ENCODE measurements around the gene CAPN10.

The CAPN10 gene

DNA sequence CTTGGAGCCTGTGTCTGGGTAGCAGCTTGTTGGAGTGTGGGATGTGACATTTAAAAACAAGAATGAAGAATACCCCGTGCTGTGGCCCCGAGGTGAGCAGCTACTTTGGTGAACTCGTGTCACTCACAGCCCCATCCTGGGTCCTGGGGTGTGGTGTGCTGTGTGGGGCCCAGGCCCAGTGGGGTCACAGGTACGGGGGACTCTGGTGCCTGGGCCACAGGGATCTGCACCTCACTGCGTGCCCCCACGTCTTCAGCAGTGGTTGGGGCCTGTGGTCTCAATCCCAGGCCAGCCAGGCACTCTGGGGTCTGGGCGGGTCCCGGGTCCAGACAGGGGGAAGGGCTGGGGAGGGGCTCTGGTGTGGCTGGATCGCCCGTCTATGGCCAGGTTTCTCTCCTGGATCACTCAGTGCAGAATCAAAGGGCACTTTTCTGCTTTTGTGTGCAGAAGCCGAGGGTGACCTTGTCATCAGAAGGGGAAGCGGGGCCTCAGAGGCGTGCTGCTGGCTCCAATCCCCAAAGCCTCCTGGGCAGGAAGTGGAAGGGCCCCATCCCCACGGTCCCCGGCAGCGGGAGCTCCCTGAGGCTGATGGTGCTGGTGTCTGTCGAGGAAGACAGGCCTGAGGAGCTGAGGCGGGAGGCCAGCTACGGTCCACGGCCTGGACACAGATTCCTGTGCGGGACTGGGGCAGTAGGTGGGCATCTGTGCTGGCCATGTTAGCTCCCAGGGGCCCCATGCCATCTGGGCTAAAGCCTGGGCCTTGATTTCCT is 40.2 kb downstream of the CAPN10 start:
- DNase-seq: no peak

DNA sequence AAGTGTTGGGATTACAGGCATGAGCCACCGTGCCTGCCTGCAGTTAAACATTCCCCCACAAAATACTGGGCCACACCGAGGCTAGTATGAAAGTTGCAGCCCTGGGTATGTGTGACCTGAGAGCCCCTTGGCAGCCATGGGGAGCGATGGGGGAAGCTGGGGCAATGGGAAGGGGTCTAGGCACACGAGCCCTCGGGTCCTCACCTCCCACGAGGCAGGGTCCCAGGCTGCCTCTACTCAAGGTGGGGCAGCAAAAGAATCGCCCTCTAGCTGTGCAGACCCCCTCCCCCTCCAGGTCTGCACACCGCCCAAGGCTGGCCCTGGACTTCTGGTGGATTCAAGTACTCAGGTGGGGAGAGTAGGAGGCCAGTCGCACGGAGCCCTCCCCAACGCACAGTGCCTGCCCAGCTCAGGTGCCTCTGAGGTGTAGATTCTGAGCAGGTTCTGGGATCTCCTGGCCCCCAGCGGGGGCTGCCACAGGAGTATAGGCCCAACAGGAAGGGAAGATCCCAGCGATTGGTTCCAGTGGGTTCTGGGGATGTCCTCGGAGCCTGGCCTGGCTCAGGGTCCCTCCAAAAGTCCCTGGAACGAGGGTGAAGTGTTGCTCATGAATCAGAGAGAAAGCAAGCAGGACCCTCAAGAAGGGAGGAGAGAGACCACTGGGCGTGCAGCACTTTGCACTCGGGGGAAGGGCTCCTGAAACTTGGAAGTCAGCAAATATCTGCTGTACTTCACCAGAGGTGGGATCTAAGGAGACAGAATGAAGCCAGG is 41.4 kb downstream of the CAPN10 start:
- DNase-seq: no peak

DNA sequence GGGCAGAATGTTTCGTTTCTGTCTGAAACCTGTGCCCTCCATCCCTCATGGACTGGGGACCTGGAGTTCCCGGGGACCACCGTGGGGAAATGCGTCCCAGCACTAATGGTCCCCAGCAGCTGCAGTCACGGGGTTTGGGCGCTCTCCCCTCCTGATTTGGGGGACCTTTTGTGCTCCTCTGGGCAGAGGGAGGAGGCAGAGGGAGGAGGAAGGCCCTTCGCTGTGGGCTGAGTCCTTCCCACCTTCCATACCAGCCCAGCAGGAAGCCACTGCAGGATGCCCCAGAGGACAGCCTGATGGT is 41.9 kb downstream of the CAPN10 start:
- no peak for DNase-seq

DNA sequence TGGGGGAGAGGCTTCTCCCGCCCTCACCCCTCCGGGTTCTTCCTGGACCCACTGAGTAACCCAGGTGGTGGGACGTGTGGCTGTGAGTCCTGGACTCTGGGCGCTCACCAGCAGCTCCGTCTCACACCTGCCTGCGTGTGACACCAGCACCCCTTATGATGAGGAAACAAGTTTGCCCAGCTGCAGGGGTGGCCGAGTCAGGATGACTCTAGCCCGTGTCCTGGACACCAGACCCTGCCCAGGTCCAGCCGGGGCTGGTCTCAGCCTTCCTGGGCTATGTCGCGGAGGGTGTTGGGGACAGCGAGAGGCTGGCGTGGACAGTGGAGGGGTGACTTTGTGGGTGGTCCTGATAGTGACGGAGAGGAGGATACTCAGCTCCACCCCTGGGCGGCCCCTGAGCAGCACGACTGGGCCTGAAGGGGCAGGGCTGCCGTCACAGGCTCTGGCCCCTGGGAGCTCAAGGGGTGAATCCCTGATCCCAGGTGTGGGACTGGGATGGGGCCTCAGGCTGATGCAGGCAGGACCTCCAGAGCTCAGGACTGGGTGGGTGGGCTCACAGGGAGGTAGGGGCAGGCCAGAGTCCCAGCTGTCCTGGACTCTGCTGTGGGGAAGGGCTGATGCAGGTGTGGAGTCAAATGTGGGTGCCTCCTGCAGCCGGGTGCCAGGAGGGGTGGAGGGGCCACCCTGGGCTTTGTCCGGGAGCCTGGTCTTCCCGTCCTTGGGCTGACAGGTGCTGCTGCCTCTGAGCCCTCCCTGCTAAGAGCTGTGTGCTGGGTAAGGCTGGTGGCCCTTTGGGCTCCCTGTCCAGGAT is 42.5 kb downstream of the CAPN10 start:
- DNase-seq: no peak

DNA sequence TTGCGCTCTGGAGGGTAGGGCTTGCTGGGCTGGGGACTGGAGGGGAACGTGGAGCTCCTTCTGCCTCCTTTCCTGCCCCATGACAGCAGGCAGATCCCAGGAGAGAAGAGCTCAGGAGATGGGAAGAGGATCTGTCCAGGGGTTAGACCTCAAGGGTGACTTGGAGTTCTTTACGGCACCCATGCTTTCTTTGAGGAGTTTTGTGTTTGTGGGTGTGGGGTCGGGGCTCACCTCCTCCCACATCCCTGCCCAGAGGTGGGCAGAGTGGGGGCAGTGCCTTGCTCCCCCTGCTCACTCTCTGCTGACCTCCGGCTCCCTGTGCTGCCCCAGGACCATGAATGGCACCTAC is 43.1 kb downstream of the CAPN10 start:
- DNase-seq: no peak

DNA sequence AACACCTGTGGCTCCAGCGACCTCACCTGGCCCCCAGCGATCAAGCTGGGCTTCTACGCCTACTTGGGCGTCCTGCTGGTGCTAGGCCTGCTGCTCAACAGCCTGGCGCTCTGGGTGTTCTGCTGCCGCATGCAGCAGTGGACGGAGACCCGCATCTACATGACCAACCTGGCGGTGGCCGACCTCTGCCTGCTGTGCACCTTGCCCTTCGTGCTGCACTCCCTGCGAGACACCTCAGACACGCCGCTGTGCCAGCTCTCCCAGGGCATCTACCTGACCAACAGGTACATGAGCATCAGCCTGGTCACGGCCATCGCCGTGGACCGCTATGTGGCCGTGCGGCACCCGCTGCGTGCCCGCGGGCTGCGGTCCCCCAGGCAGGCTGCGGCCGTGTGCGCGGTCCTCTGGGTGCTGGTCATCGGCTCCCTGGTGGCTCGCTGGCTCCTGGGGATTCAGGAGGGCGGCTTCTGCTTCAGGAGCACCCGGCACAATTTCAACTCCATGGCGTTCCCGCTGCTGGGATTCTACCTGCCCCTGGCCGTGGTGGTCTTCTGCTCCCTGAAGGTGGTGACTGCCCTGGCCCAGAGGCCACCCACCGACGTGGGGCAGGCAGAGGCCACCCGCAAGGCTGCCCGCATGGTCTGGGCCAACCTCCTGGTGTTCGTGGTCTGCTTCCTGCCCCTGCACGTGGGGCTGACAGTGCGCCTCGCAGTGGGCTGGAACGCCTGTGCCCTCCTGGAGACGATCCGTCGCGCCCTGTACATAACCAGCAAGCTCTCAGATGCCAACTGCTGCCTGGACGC is 43.6 kb downstream of the CAPN10 start:
- no peak for DNase-seq

DNA sequence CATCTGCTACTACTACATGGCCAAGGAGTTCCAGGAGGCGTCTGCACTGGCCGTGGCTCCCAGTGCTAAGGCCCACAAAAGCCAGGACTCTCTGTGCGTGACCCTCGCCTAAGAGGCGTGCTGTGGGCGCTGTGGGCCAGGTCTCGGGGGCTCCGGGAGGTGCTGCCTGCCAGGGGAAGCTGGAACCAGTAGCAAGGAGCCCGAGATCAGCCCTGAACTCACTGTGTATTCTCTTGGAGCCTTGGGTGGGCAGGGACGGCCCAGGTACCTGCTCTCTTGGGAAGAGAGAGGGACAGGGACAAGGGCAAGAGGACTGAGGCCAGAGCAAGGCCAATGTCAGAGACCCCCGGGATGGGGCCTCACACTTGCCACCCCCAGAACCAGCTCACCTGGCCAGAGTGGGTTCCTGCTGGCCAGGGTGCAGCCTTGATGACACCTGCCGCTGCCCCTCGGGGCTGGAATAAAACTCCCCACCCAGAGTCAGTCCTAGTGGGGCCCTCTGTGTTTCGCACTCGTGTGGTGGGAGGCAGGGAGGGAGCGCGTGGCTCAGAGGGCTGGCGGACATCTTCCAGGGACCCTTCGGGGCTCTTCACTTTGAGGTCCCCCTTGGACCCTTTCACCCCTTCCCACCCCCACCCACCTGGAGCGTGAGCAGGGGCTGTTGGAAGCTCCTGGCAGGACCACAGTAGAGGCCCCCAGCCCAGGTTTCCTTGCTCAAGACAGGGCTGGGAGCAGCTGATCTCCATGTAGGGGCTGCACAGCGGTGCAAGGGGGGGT is 44.4 kb downstream of the CAPN10 start:
- no peak for DNase-seq

DNA sequence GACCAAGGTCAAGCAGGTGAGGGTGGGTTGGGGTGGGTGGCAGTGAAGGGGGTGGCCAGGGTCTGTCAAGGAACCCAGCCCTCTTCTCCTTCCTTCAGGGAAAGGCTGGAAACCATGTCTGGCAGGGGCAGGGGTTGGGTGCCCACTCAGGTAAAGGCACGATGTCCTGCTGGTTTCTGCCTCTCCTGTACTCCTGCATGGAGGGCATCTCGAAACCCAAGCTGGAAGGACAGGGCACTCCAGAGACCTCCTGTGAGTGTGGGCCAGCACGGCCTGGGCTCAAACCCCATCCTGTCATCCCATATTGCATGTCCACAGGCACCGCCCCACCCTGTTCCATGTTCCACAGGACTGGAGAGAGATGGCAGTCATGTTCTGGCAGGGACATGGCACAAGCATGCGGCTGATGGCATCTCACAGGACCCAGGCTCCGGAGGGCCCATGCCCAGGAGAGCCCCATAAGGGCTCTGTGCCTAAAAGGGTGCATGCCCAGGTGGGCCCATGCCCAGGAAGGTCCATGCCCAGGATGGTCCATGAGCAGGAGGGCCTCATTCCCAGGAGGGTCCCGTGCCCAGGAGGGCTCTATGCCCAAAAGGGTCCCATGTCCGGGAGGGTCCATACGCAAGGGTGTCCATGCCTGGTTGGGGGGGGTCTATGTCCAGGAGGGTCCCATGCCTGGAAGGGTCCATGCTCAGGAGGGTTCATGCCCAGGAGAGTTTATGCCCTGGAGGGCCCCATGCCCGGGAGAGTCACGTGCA is 45.2 kb downstream of the CAPN10 start:
- no peak for DNase-seq

DNA sequence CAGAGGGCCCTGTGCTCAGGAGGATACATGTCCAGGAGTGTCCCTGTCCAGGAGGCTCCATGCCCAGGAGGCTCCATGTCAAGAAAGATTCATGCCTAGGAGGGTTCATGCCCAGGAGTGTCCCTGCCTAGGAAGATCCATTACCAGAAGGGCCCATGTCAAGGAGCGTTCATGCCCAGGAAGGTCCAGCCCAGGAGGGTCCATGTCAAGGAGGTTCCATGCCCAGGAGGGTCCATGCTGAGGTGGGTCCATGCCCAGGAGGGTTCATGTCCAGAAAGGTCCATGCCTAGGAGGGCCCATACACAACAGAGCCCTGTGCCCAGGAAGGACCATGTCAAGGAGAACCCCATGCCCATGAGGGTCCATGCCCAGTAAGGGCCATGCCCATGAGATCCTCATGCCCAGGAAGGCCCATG is 45.8 kb downstream of the CAPN10 start:
- DNase-seq: no peak

DNA sequence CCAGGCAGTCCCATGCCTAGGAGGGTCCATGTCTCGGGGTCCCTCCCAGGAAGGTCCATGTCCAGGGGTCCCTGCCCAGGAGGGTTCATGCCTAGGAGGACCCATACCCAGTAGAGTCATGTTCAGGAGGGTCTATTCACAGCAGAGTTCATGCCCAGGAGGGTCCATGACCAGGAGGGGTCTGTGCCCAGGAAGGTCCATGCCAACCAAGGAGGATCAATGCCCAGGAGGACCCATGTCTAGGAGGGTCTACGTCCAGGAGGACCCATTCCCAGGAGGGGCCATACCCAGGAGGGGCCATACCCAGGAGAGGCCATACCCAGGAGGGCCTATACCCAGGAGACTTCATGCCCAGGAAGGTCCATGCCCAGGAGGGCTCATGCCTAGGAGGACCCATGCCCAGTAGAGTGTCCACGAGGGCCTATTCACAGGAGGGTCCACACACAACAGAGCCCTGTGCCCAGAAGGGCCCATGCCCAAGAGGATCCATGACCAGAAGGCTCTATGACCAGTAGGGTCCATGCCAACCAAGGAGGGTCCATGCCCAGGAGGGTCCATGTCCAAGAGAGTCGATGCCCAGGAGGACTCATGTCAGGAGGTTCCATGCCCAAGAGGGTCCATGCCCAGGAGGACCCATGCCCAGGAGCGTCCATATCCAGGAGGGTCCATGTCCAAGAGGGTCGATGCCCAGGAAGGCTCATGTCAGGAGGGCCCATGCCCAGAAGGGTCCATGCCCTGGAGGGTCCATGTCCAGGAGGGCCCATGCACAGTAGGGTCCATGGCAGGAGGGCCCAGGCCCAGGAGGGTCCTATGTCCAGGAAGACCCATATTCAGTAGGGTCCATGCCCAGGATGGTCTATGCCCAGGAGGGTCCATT is 48.8 kb downstream of the CAPN10 start:
- DNase-seq: no peak

DNA sequence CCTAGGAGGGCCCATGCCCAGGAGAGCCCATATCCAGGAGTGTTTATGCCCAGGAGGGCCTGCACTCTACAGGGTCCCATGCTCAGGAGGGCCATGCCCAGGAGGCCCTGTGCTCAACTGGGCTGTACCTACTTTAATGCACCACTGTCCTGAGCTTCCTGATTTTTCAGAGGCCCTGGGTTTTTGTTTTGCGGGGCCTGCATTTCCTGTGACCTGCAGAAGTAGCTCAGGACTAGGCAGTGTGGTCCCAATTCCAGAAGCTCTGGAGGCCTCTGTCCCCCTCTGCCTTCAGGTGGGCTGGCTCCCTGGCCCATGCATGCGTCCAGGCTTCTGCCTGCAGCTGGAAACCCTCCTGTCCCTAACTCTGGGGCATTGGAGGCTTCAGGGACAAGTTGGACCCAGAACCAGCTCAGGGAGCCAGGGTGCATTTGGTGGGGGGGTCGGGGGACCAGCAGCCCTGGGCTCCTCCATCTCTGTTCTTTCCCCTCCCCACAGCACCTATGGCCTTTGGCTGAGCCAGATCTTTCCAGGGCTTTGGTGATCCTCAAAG is 49.5 kb downstream of the CAPN10 start:
- no peak for DNase-seq

DNA sequence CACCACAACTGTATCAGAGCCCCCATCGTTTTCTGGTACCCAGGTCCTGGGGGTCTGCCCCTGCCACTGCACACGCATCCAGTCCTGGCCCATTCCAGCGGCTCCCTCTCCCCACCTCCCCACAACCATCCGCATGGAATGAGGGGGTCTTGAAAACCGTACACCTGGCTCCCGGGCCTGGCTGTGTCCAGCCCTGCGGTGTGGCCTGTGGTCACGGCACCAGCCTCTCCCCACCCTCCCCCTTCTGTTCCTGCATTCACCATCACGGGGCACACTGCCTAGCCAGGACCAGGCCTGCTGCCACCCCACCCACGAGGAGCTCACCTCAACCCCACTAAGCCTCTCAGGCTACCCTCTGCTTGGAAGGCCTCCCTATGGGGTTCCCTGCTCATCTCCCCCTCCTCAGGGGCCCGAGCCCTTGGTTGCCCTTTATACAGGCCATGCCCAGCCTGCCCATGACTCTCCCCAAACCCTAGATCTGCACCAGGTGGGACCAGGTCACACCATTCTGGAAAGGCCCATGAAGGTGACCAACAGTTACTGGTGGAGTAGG is 50.1 kb downstream of the CAPN10 start:
- no peak for DNase-seq

DNA sequence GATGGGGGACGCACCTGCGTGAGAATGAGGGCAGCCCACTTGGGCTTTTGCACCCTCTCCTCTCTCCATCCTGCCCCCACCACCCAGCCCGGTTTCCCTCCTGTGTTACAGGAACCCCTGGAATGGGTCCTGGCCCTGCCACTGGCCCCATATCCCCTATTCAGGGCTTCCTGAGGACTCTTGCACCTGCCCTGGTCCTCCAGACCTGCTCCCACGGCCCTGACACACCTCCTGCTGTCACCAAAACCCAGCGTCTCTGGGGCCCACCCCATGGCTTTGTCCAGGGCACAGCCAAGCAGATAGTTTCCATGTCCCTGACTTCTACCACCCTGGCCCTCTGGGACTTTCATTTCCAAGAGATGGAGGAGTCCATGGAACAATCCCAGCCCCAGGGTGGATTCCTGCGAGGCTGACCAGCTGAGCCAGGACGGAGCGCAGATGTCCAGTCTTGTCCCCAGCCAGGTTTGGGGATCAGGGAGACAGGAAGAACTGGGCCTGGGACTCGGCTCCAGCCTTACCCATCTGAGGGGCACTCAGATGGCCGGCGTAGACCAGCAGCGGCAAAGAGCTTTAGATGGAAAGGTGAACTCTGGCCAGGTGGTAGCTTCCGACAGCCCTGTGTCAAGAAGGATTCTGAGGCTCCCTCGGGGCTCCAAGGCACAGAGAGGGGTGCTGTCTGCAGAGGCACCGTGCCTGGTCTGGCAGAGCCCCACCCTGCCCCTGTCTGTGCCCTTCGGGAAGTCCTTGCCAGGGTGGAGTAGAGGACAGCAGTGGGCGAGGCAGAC is 50.8 kb downstream of the CAPN10 start:
- no peak for DNase-seq

DNA sequence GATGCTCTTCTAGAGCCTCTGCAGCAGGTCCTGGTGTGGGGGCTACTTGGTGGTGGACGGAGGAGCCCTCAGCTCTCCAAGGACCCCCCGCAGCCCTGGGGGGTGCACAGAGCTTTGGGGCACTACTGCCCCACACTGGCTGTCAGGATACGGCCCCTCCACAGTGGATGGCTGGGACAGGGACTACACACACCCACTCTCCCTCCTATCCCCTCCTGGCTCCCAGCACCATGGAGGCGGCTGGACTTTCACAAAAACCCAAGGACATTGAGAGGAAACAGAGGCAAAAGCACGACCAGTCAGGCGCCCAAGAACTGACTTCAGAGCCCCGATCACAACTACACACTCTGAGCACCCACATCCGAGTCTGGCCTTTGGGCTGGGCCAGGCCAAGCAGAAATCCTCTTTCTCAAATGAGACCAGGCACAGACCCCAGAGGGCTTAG is 51.4 kb downstream of the CAPN10 start:
- no peak for DNase-seq

DNA sequence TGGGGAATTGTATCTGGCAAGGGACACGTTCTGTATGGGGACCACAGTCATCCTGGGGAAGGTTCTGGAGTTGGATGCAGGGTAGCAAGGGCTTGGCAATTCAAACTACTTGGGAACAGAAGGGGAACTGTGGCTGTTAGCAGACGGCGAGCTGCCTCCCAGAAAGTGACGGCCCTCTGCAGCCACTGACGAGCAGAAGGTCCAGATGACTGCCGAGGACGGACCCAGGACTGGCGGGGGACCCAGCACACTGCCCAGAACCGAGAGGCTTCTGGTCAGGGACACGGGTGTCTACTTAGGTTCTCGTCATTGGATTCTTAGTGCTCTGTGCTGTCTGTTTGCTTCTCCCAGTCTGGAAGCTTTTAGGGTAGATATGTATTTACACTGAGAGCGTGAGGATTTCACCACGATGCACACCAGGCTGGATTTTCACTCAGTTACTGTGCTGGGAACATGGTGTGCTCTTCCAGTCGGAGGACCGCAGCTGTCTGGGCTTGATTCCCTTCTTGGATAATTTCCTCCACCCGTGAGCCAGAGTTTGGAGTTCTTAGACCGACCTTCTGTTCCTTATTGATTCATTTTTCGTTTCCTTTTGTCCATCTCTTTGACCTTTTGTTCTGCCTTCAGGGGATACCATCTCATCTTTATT is 52.1 kb downstream of the CAPN10 start:
- DNase-seq: no peak

DNA sequence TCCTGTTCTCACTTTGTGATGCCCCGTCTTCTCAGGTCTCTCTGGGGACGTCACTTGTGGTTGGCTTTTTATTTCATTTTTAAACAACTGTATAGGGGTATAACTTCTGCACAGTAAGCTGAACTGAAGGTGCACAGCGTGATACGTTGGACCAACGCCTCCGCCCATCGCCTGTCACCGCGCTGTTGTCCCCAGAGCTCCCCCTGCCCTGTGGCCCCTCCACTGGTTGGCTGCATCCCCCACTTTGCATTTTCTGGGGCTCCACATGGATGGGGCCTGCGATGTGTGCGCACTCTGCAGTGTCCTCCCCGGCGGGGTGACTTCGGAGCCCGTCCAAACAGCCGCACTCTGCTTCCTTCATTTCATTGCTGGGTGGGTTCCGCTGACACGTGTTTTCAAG is 53.0 kb downstream of the CAPN10 start:
- no peak for DNase-seq

DNA sequence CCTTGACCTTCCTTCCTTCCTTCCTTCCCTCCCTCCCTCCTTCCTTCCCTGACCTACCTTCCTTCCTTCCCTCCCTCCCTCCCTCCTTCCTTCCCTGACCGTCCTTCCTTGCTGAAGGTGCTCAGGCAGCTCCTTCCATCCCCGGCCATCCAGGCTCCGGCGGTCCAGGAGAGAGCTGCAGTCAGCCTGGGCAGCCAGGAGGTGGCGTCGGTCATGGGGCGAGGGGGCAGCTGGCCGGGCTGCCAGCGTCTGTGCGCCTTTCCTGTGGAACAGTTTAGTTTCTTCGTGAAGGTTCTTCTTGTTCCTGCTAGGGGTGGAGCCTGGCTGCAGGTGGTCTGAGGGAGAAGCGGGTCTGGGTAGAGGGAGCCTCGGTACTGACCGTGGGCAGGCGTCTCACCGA is 54.4 kb downstream of the CAPN10 start:
- DNase-seq: peak; percentile 6 to 11

DNA sequence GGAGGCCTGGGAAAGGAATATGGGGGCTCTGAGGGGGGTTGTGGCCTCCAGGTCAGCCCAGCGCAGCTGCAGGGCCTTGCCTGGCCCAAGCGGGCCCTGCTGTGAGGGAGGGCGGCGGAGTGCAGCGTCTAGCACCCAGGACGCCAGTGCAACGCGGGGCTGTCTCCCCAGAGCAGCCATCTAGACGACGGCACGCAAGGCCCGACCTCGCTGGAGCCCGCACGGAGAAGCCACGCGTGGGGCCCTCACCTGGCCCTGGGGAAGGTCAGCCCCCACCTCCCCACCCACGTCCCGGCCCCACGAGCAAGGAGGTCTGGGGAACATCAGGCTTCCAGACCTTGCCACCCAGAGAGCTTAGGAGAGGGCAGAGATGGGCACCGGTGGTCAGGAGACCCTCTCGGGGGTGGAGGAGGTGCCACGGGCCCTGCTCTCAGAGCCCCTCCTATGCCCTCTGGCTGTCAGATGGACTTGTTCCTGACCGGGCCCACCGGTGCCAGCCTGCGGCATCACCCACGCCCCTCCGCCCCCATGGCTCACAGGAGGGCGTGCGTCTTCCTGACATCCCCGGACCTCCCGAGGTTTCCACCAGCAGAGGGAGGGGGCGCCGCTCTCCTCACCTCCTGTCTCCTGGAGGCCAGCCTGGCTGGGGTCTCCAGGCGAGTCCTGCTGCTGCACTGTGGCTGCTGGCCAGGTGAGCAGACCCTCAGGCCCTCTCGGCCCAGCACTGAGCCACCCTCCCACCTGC is 55.7 kb downstream of the CAPN10 start:
- DNase-seq: no peak

Data from NCI-H1930 (cell line).